Caco-2 (cell line): ENCODE data around the gene ALG10B. TPM values are rescaled to one million over a fixed set of nuclear protein-coding genes. Genes with fewer than 3 reads are reported as not detected.

Source experiments
- BruUV-seq: library from RNA; stranded (reverse); fragments of 400-500 nt; replicated peaks from 2 replicates; lab custom pipeline; 2021; lab: Mats Ljungman, UMichigan
- CTCF ChIA-PET: fragments of 300-600 bp; sonication (Branson Sonifier 250); formaldehyde crosslinking; loops from one replicate; lab custom pipeline; 2022; ENCODE audit warnings: antibody characterized with exemption; lab: Charles Lee
- POLR2A ChIA-PET: fragments of 300-600 bp; sonication (Branson Sonifier 250); formaldehyde crosslinking; loops from one replicate; lab custom pipeline; 2022; ENCODE audit warnings: antibody characterized with exemption; lab: Charles Lee
- DNase-seq, 2 experiments: peaks; one replicate each; pipeline versions ENCODE4 v3.0.0 to v3.0.0-alpha.2; 2020 to 2022
- H3K27me3 ChIP-seq: replicated peaks from 2 replicates; pipeline ENCODE4 v1.6.0; 2011; ENCODE audit warnings: low read length; ENCODE audit not compliant: control insufficient read depth, insufficient read depth
- H3K36me3 ChIP-seq: 2 replicates; pipeline ENCODE4 v1.5.1; 2011; ENCODE audit warnings: low read length; ENCODE audit not compliant: control insufficient read depth, insufficient read depth
- H3K4me1 ChIP-seq: fragments of 250-450 bp; sonication (Bioruptor Pico); 2 replicates; pipeline ENCODE4 v1.5.1; 2020; ENCODE audit warnings: mild to moderate bottlenecking
- H3K4me3 ChIP-seq: 2 replicates; pipeline ENCODE4 v1.5.1; 2011; ENCODE audit warnings: low read depth, mild to moderate bottlenecking, control low read depth, low read length
- H3K9me3 ChIP-seq: fragments of 250-450 bp; sonication (Bioruptor Pico); 2 replicates; pipeline ENCODE4 v1.5.1; 2020; ENCODE audit warnings: mild to moderate bottlenecking, moderate library complexity
- H3K27ac Mint-ChIP-seq: one replicate; pipeline ENCODE4 v1.8.0; 2022; ENCODE audit warnings: mixed read lengths; ENCODE audit not compliant: unreplicated experiment
- H3K27me3 Mint-ChIP-seq: one replicate; pipeline ENCODE4 v1.8.0; 2022; ENCODE audit warnings: mixed read lengths; ENCODE audit not compliant: insufficient read depth, unreplicated experiment
- H3K36me3 Mint-ChIP-seq: one replicate; pipeline ENCODE4 v1.8.0; 2022; ENCODE audit warnings: mild to moderate bottlenecking, mixed read lengths; ENCODE audit not compliant: insufficient read depth, unreplicated experiment
- H3K4me1 Mint-ChIP-seq: one replicate; pipeline ENCODE4 v1.8.0; 2022; ENCODE audit warnings: low read depth, mixed read lengths; ENCODE audit not compliant: unreplicated experiment
- H3K4me3 Mint-ChIP-seq: one replicate; pipeline ENCODE4 v1.8.0; 2022; ENCODE audit warnings: mild to moderate bottlenecking, moderate library complexity, mixed read lengths; ENCODE audit not compliant: unreplicated experiment
- H3K9me3 Mint-ChIP-seq: one replicate; pipeline ENCODE4 v1.8.0; 2022; ENCODE audit warnings: mixed read lengths; ENCODE audit not compliant: unreplicated experiment
- CTCF ChIP-seq, 2 experiments: fragments of 200-600 bp in 1 of 2; IDR thresholded peaks; 1 replicate in 1 of 2; 2 replicates in 1 of 2; pipeline versions ENCODE4 v1.5.1 to v1.8.0; 2011 to 2022; ENCODE audit warnings: antibody characterized with exemption in 1 of 2, control low read depth in 1 of 2, inconsistent platforms in 1 of 2, low read depth in 1 of 2, low read length in 1 of 2, mild to moderate bottlenecking in 1 of 2, moderate library complexity in 1 of 2; ENCODE audit not compliant: insufficient read depth in 1 of 2, severe bottlenecking in 1 of 2, unreplicated experiment in 1 of 2
- intact Hi-C: fragments of 100-400 bp; cut with micrococcal nuclease; formaldehyde crosslinking; loops from one replicate; pipeline ENCODE4 v1.10.0; 2022; ENCODE audit not compliant: unreplicated experiment
- total RNA-seq: library from RNA; stranded (reverse); gene quantifications from 2 replicates; pipeline ENCODE4 v1.2.3, GENCODE V29; 2022

The ALG10B gene
- total RNA-seq, 1 experiment from 2014 or later = 11.9 TPM

DNA sequence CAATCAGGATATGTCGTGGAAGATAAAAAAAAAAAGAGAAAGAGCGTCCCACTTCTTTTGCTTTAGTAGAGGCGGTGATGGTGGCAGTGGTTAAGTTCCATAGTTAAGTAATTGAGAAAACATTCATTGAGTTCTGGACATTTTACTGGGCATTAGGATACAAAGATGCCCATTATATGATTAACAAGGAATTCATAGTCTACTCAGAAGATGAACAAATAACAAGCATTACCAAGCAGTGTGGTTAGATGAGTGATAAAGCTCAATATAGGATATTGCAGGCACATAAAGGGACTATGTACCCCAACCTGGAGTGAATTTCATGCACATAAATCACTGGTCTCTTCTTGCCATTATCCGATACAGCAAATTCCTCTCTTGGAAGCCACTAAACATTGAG lies 53.7 kb downstream of the ALG10B start:
- H3K4me3 ChIP-seq = no peak overlapping the region
- H3K27me3 ChIP-seq = no peaks in the 10 kb centered on the region
- CTCF ChIA-PET = no interaction called here
- TF ChIP-seq CTCF (IDR thresholded peaks at IDR 0.05; ENCODE audit: insufficient read depth in 1 of 2, low read depth in 1 of 2, low read length in 1 of 2, severe bottlenecking in 1 of 2, unreplicated experiment in 1 of 2) = no peak
- DNase-seq = no peak
- peaks cover 11% of the 10 kb centered on the region for H3K27me3 Mint-ChIP-seq
- H3K36me3 ChIP-seq = no peaks in the 10 kb centered on the region
- BruUV-seq = no TSS peak
- H3K9me3 Mint-ChIP-seq = no peaks in the 10 kb centered on the region
- H3K27ac Mint-ChIP-seq = no peak overlapping the region
- POLR2A ChIA-PET = no interaction called here
- no peaks in the 10 kb centered on the region for H3K4me1 ChIP-seq
- no peaks in the 10 kb centered on the region for H3K9me3 ChIP-seq
- H3K36me3 Mint-ChIP-seq = no peaks in the 10 kb centered on the region
- intact Hi-C loops = no loop called here
- H3K4me1 Mint-ChIP-seq = no peaks in the 10 kb centered on the region
- H3K4me3 Mint-ChIP-seq = no peak overlapping the region

- Mint-ChIP-seq H3K27ac (no peak overlapping the region), H3K36me3 (no peaks in the 10 kb centered on the region), H3K27me3 (peaks cover 5% of the 10 kb centered on the region), H3K9me3 (peaks cover 6% of the 10 kb centered on the region), H3K4me3 (no peak overlapping the region), H3K4me1 (no peaks in the 10 kb centered on the region)
- Histone ChIP-seq H3K9me3 (no peaks in the 10 kb centered on the region), H3K4me1 (no peaks in the 10 kb centered on the region), H3K4me3 (no peak overlapping the region), H3K27me3 (no peaks in the 10 kb centered on the region), H3K36me3 (no peaks in the 10 kb centered on the region)
- no TSS peak for BruUV-seq
- CTCF ChIA-PET = no interaction called here
- TF ChIP-seq CTCF (IDR thresholded peaks at IDR 0.05; ENCODE audit: insufficient read depth in 1 of 2, low read depth in 1 of 2, low read length in 1 of 2, severe bottlenecking in 1 of 2, unreplicated experiment in 1 of 2) = no peak
- POLR2A ChIA-PET = no interaction called here
- DNase-seq = no peak
- intact Hi-C loops = no loop called here
These were observed 57.2 kb downstream of the ALG10B start for GRCh38 chr12:38373784-38374183.

GRCh38 chr12:38374751-38375150 lies 58.2 kb downstream of the ALG10B start:
- H3K4me1 ChIP-seq = no peaks in the 10 kb centered on the region
- H3K9me3 ChIP-seq = no peaks in the 10 kb centered on the region
- no peak overlapping the region for H3K27ac Mint-ChIP-seq
- ChIA-PET CTCF (no interaction called here), POLR2A (no interaction called here)
- H3K36me3 Mint-ChIP-seq = no peaks in the 10 kb centered on the region
- H3K4me3 Mint-ChIP-seq = no peak overlapping the region
- no peaks in the 10 kb centered on the region for H3K36me3 ChIP-seq
- BruUV-seq = no TSS peak
- peaks cover 13% of the 10 kb centered on the region for H3K9me3 Mint-ChIP-seq
- no peak for TF ChIP-seq CTCF (IDR thresholded peaks at IDR 0.05; ENCODE audit: insufficient read depth in 1 of 2, low read depth in 1 of 2, low read length in 1 of 2, severe bottlenecking in 1 of 2, unreplicated experiment in 1 of 2)
- peaks cover 2% of the 10 kb centered on the region for H3K27me3 Mint-ChIP-seq
- H3K27me3 ChIP-seq = no peaks in the 10 kb centered on the region
- DNase-seq = no peak
- intact Hi-C loops = no loop called here
- H3K4me3 ChIP-seq = no peak overlapping the region
- no peaks in the 10 kb centered on the region for H3K4me1 Mint-ChIP-seq
